Fibroblast of lung (primary cell): ENCODE results near the gene FAM170B. TPM values are rescaled to one million over a fixed set of nuclear protein-coding genes. Genes with fewer than 3 reads are reported as not detected.

Experiments used
- DNase-seq, 2 donors: peaks; one replicate each; pipeline versions ENCODE4 v3.0.0 to v3.0.0-alpha.2; 2010; ENCODE audit warnings: low read depth in 2 of 2
- H2AFZ ChIP-seq: 2 replicates; pipeline ENCODE4 v1.5.1; 2012; ENCODE audit warnings: low read length, control low read depth, inconsistent platforms
- H3K27ac ChIP-seq: 2 replicates; pipeline ENCODE4 v1.5.1; 2011; ENCODE audit warnings: low read length, control low read depth; ENCODE audit not compliant: insufficient read depth
- H3K27me3 ChIP-seq: 2 replicates; pipeline ENCODE4 v1.5.1; 2011; ENCODE audit warnings: mild to moderate bottlenecking, low read length; ENCODE audit not compliant: control insufficient read depth, insufficient read depth
- H3K36me3 ChIP-seq: 2 replicates; pipeline ENCODE4 v1.5.1; 2011; ENCODE audit warnings: low read length; ENCODE audit not compliant: control insufficient read depth, insufficient read depth
- H3K4me1 ChIP-seq: 2 replicates; pipeline ENCODE4 v1.5.1; 2011; ENCODE audit warnings: low read length; ENCODE audit not compliant: control insufficient read depth, insufficient read depth; ENCODE audit errors: extremely low read depth
- H3K4me2 ChIP-seq: 2 replicates; pipeline ENCODE4 v1.5.1; 2011; ENCODE audit warnings: low read length, control low read depth; ENCODE audit not compliant: insufficient read depth; ENCODE audit errors: extremely low read depth
- H3K4me3 ChIP-seq, 4 experiments: fragments of 200-600 bp in 1 of 4; sonication (generic) in 1 of 4; replicated peaks in 1 of 4; 2 replicates each; pipeline ENCODE4 v1.5.1; 2011 to 2016; ENCODE audit warnings: low read length in 4 of 4, low read depth in 3 of 4, mild to moderate bottlenecking in 3 of 4, control low read depth in 2 of 4, inconsistent platforms in 1 of 4, mixed read lengths in 1 of 4; ENCODE audit not compliant: insufficient read depth in 1 of 4; ENCODE audit errors: control extremely low read depth in 1 of 4
- H3K79me2 ChIP-seq: 2 replicates; pipeline ENCODE4 v1.5.1; 2012; ENCODE audit warnings: mild to moderate bottlenecking, low read length, inconsistent platforms; ENCODE audit not compliant: control insufficient read depth, insufficient read depth
- H3K9ac ChIP-seq: 2 replicates; pipeline ENCODE4 v1.5.1; 2011; ENCODE audit warnings: mild to moderate bottlenecking, low read length, control low read depth; ENCODE audit not compliant: insufficient read depth
- H3K9me3 ChIP-seq: 2 replicates; pipeline ENCODE4 v1.5.1; 2012; ENCODE audit warnings: low read depth, low read length; ENCODE audit not compliant: control insufficient read depth, insufficient read depth
- H4K20me1 ChIP-seq: 2 replicates; pipeline ENCODE4 v1.5.1; 2011; ENCODE audit warnings: low read length; ENCODE audit not compliant: control insufficient read depth, insufficient read depth; ENCODE audit errors: extremely low read depth
- CTCF ChIP-seq, 2 donors: IDR thresholded peaks in 1 of 2; conservative IDR thresholded peaks in 1 of 2; 1 replicate in 1 of 2; 2 replicates in 1 of 2; pipeline ENCODE4 v1.5.1; 2011 to 2012; ENCODE audit warnings: low read length in 2 of 2, control low read depth in 1 of 2, inconsistent platforms in 1 of 2, low read depth in 1 of 2, mild to moderate bottlenecking in 1 of 2
- EZH2 ChIP-seq: IDR thresholded peaks from 2 replicates; pipeline ENCODE4 v1.5.1; 2012; ENCODE audit warnings: low read length, control low read depth, mild to moderate bottlenecking; ENCODE audit errors: missing control alignments
- polyA plus RNA-seq, 2 donors: library from polyadenylated mRNA; depleted of rRNA in 1 of 2; stranded (reverse) in 1 of 2; unstranded in 1 of 2; fragments of >200 nt; gene quantifications; 2 replicates each; pipeline ENCODE4 v1.2.1, GENCODE V29; 2011 to 2012; ENCODE audit warnings: missing spikeins in 1 of 2
- total RNA-seq: library from RNA; depleted of rRNA; stranded (reverse); fragments of >200 nt; gene quantifications from 2 replicates; pipeline ENCODE4 v1.2.1, GENCODE V29; 2014

Gene FAM170B
- total and polyA plus RNA-seq, 2 donors (not counting 1 experiment from before 2014, with no cell fraction given) = not detected

- Histone ChIP-seq H3K27me3 (peaks cover 42% of the 10 kb centered on the region), H3K4me2 (no peak overlapping the region), H3K27ac (no peak overlapping the region), H3K36me3 (no peaks in the 10 kb centered on the region), H3K4me3 (no peak overlapping the region), H3K9ac (no peak overlapping the region), H2AFZ (no peak overlapping the region), H3K4me1 (no peaks in the 10 kb centered on the region), H4K20me1 (no peaks in the 10 kb centered on the region), H3K79me2 (no peaks in the 10 kb centered on the region), H3K9me3 (no peaks in the 10 kb centered on the region)
- no peak for TF ChIP-seq EZH2
- TF ChIP-seq CTCF (conservative IDR thresholded peaks at IDR 0.05 in 1 of 2, IDR thresholded peaks at IDR 0.05 in 1 of 2; ENCODE audit: low read depth in 1 of 2, low read length in 2 of 2) = no peak
- DNase-seq = no peak
Observed at GRCh38 chr10:49128854-49129253, 5.0 kb downstream of the FAM170B start.

DNA sequence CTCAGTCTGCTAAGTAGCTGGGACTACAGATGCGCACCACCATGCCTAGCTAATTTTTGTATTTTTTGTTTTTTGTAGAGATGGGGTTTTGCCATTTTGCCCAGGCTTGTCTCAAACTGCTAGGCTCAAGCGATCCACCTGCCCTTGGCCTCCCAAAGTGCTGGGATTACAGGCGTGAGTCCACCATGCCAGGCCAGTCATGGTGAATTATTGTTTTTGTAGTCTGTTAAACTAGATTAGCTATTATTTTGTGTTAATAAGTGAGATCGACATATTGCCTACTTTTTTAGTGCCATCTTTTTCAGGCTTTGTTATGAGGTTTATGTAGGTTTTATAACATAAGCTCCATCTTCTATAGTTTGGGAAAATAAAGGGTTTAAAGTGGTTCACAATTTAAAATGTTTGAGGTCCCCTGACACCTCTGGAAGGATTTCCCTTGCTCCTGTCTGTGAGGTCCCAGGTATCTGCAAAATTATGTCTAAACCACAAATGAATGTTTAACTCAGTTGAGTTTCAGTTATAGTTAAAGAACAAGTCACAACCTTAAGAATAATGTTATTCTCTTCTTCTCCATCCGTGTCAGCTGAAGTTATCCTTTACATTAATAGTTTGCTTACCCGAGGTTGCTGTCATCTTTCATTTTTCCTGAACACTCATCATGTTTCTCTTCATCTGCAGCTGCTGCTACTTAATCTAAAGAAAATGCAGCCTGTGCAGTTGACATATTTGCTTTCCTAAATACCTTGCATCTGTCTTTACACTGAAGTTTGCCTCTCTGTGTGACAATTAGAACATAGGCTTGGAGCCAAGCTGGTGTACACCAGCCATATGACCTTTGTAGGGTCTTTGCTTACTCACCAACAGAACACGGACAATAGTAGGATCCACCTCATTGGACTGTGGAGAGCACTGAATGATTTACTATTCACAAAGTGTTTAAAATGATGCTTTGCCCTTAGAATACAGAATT lies 9.6 kb downstream of the FAM170B start:
- Histone ChIP-seq H3K79me2 (no peaks in the 10 kb centered on the region), H4K20me1 (no peaks in the 10 kb centered on the region), H2AFZ (no peak overlapping the region), H3K36me3 (no peaks in the 10 kb centered on the region), H3K27me3 (peaks cover 20% of the 10 kb centered on the region), H3K9ac (no peak overlapping the region), H3K9me3 (no peaks in the 10 kb centered on the region), H3K4me2 (no peak overlapping the region), H3K4me3 (no peak overlapping the region), H3K4me1 (no peaks in the 10 kb centered on the region), H3K27ac (no peak overlapping the region)
- DNase-seq = no peak
- TF ChIP-seq CTCF (conservative IDR thresholded peaks at IDR 0.05 in 1 of 2, IDR thresholded peaks at IDR 0.05 in 1 of 2; ENCODE audit: low read depth in 1 of 2, low read length in 2 of 2) (no peak), EZH2 (no peak)

DNA sequence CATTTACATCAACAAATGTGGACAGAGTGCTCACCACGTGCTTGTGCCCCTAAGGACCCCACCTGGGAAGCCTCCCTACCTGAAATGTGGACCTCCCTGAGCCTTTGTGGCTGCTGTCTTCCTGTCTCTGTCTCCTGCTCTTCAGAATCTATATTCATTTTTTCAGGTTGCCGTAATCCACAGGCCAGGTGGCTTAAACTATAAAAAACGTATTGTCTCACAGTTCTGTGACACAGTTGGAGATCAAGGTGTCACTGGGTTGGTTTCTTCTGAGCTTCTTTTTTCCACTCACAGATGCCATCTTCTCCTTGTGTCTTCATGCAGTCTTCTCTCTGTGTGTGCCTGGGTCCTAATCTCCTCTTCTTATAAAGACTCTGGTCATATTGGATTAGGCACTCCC lies 12.9 kb downstream of the FAM170B start:
- H3K9me3 ChIP-seq = no peaks in the 10 kb centered on the region

More for the DNA sequence above, 12.9 kb downstream of the FAM170B start:
- no peak overlapping the region for H3K27ac ChIP-seq
- peaks cover 9% of the 10 kb centered on the region for H3K27me3 ChIP-seq
- no peak overlapping the region for H3K4me2 ChIP-seq
- no peaks in the 10 kb centered on the region for H4K20me1 ChIP-seq
- H3K9ac ChIP-seq = no peak overlapping the region
- no peak for DNase-seq
- H3K36me3 ChIP-seq = no peaks in the 10 kb centered on the region
- H3K4me3 ChIP-seq = no peak overlapping the region
- no peak overlapping the region for H2AFZ ChIP-seq
- H3K4me1 ChIP-seq = no peaks in the 10 kb centered on the region
- H3K79me2 ChIP-seq = no peaks in the 10 kb centered on the region
- TF ChIP-seq CTCF (conservative IDR thresholded peaks at IDR 0.05 in 1 of 2, IDR thresholded peaks at IDR 0.05 in 1 of 2; ENCODE audit: low read depth in 1 of 2, low read length in 2 of 2) = no peak
- TF ChIP-seq EZH2 = no peak
